Astrocyte of the cerebellum (primary cell): ENCODE data around the gene CCNYL1.
A peak's percentile ranks its signal among the peaks of the same experiment; 100 is the strongest.

ENCODE experiments used
- DNase-seq: peaks from one replicate; pipeline ENCODE4 v3.0.0-alpha.2; 2011; ENCODE audit warnings: low read depth
- H3K4me3 ChIP-seq: 2 replicates; pipeline ENCODE4 v1.5.1; 2011; ENCODE audit warnings: mild to moderate bottlenecking, low read depth, low read length, moderate library complexity
- CTCF ChIP-seq: IDR thresholded peaks from 2 replicates; pipeline ENCODE4 v1.5.1; 2012; ENCODE audit warnings: low read length, low read depth, moderate library complexity, mild to moderate bottlenecking; ENCODE audit errors: missing control alignments
- in situ Hi-C: cut with HindIII; loops from 2 replicates; pipeline ENCODE4 v1.10.0; 2017; ENCODE audit warnings: low sequenced_read_pairs

Gene CCNYL1

GRCh38 chr2:207768866-207769596 lies 57.6 kb downstream of the CCNYL1 start:
- in situ Hi-C loops: no loop called here
- peak overlapping the region; percentile 73 for H3K4me3 ChIP-seq
- DNase-seq: no peak
- no peak for TF ChIP-seq CTCF

- no peak for DNase-seq
- in situ Hi-C loops: no loop called here
- H3K4me3 ChIP-seq: no peak overlapping the region
- no peak for TF ChIP-seq CTCF
Observed at GRCh38 chr2:207770602-207771404, 59.4 kb downstream of the CCNYL1 start.

GRCh38 chr2:207771421-207771820 lies 60.0 kb downstream of the CCNYL1 start:
- DNase-seq: no peak
- H3K4me3 ChIP-seq: no peak overlapping the region

GRCh38 chr2:207772081-207772843 lies 60.8 kb downstream of the CCNYL1 start:
- in situ Hi-C loops: no loop called here
- no peak overlapping the region for H3K4me3 ChIP-seq
- no peak for TF ChIP-seq CTCF
- no peak for DNase-seq

More at GRCh38 chr2:207771421-207771820, 60.0 kb downstream of the CCNYL1 start:
- in situ Hi-C loops: no loop called here
- no peak for TF ChIP-seq CTCF

GRCh38 chr2:207772844-207773205 lies 61.4 kb downstream of the CCNYL1 start:
- in situ Hi-C loops: no loop called here
- no peak for DNase-seq
- no peak for TF ChIP-seq CTCF
- H3K4me3 ChIP-seq: no peak overlapping the region

GRCh38 chr2:207775473-207775872 lies 64.0 kb downstream of the CCNYL1 start:
- H3K4me3 ChIP-seq: no peak overlapping the region
- no peak for TF ChIP-seq CTCF
- DNase-seq: no peak
- in situ Hi-C loops: no loop called here
